ENCODE data around the gene PAEP.

PAEP gene

DNA sequence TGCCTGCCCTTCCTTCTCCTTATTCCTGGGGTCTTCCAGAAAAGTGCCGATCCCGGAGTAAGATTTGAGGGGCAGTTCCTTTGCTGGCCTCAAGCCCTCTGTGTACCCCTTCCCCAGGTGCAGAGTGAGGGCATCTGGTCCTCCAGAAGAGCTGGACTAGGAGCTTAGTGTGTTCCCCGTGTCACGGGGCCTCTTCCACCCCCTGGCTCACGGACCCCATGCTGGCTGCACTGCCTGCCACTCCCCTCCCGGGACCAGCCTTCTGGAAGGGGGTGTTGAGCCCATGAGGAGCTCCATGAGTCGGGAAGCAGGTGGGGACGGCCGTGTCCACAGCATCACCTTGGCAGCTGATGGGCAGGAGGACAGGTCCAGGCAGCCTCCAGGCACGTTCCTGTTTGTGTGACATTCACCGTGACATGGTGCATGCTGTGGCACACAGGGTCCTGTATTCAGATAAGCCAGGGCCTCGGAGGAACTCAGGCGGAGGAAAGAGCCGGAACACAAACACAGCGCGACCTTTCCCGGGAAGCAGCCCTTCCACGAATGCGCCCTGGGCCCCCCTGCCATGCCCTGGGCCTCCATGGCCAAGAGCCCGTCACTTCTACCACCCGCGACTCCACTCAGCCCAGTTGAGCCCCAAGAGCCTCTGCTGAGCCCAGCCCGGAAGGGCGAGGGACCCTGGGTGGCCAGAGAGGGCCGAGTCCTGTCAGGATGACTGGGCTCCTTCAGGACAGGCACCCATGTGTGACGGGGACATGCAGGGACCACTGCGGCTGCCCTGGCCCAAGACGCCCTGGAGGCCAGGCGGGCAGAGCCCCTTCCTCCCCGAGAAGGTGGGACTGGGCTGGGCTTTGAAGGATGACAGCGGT, 46.2 kb upstream of the PAEP start:
- in situ Hi-C loops (cut with HindIII; ENCODE audit: low pct_ligation_motif_present, low sequenced_read_pairs) = no loop called here
- DNase-seq = no peak
- H3K4me3 ChIP-seq (ENCODE audit: low read depth, low read length) = no peak overlapping the region
- H3K36me3 ChIP-seq (replicated peaks) = no peaks in the 10 kb centered on the region
- no peak overlapping the region for H3K27ac ChIP-seq
- no peaks in the 10 kb centered on the region for H3K27me3 ChIP-seq (replicated peaks)
- TF ChIP-seq, protein P1, sequence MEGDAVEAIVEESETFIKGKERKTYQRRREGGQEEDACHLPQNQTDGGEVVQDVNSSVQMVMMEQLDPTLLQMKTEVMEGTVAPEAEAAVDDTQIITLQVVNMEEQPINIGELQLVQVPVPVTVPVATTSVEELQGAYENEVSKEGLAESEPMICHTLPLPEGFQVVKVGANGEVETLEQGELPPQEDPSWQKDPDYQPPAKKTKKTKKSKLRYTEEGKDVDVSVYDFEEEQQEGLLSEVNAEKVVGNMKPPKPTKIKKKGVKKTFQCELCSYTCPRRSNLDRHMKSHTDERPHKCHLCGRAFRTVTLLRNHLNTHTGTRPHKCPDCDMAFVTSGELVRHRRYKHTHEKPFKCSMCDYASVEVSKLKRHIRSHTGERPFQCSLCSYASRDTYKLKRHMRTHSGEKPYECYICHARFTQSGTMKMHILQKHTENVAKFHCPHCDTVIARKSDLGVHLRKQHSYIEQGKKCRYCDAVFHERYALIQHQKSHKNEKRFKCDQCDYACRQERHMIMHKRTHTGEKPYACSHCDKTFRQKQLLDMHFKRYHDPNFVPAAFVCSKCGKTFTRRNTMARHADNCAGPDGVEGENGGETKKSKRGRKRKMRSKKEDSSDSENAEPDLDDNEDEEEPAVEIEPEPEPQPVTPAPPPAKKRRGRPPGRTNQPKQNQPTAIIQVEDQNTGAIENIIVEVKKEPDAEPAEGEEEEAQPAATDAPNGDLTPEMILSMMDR (IDR thresholded peaks at IDR 0.05; ENCODE audit: low read depth, low read length, missing control alignments) = no peak

- TF ChIP-seq, protein P1 (IDR thresholded peaks at IDR 0.05; ENCODE audit: low read depth, low read length, missing control alignments) = no peak
- DNase-seq = no peak
- Histone ChIP-seq H3K36me3 (replicated peaks) (no peaks in the 10 kb centered on the region), H3K4me3 (ENCODE audit: low read depth, low read length) (no peak overlapping the region), H3K27me3 (replicated peaks) (no peaks in the 10 kb centered on the region), H3K27ac (no peak overlapping the region)
- in situ Hi-C loops (cut with HindIII; ENCODE audit: low pct_ligation_motif_present, low sequenced_read_pairs) = no loop called here
Measured at GRCh38 chr9:135516132-135516860, 45.3 kb upstream of the PAEP start.

DNA sequence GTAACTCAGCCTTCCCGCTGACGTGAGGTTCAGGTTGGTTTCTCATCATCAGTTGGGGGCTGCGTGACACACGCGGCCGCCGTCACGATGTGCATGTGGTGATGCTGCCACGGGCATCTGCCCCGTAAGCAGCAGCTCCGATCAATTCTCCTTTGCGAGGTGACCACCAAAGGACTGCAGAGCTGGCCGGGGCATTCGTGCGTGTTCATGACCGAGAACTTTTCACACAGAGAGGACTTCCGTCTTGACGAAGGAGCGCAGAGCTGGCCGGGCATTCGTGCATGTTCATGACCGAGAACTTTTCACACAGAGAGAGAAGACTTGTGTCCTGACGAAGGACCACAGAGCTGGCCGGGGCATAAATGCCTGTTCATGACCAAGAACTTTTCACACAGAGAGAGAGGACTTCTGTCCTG, 44.1 kb upstream of the PAEP start:
- in situ Hi-C loops (cut with HindIII; ENCODE audit: low pct_ligation_motif_present, low sequenced_read_pairs) = no loop called here
- TF ChIP-seq, protein P1 (IDR thresholded peaks at IDR 0.05; ENCODE audit: low read depth, low read length, missing control alignments) = no peak
- H3K36me3 ChIP-seq (replicated peaks) = no peaks in the 10 kb centered on the region
- no peaks in the 10 kb centered on the region for H3K27me3 ChIP-seq (replicated peaks)
- no peak overlapping the region for H3K27ac ChIP-seq
- H3K4me3 ChIP-seq (ENCODE audit: low read depth, low read length) = no peak overlapping the region
- no peak for DNase-seq

DNA sequence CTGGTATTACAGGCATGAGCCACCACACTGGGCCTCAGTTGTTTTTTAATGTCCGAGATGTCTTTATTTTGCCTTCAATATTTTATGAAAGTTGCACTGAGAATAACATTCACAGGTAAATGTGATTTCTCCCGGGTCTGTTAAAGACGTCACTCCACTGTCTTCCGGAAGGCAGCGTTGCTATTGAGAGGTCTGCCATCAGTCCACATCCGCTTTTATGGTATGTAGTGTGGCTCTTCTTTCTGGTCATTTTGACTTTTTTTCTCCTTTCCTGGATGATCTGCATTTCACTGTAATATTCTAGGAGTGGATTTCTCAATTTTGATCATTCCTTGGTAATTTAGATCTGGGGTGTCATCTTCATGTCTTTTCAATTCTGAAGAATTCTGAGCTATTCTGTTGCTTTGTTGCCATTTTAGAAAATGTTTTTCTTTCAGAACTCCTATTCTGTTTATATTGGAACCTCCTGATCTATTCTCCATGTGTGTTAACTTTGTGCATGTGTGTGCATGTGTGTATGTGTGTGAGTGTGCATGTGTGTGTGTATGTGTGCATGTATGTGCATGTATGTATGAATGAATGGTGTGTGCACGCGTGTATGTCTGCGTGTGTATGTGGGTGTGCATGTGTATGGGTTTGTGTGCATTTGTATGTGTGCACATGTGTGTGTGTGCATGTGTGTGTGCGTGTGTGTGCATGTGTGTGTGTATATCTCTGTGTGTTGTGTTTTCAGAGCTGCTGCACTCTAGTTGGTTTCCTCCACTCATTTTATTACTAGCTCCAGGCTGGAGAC, 42.2 kb upstream of the PAEP start:
- TF ChIP-seq, protein P1 (IDR thresholded peaks at IDR 0.05; ENCODE audit: low read depth, low read length, missing control alignments) = no peak
- in situ Hi-C loops (cut with HindIII; ENCODE audit: low pct_ligation_motif_present, low sequenced_read_pairs) = no loop called here

DNA sequence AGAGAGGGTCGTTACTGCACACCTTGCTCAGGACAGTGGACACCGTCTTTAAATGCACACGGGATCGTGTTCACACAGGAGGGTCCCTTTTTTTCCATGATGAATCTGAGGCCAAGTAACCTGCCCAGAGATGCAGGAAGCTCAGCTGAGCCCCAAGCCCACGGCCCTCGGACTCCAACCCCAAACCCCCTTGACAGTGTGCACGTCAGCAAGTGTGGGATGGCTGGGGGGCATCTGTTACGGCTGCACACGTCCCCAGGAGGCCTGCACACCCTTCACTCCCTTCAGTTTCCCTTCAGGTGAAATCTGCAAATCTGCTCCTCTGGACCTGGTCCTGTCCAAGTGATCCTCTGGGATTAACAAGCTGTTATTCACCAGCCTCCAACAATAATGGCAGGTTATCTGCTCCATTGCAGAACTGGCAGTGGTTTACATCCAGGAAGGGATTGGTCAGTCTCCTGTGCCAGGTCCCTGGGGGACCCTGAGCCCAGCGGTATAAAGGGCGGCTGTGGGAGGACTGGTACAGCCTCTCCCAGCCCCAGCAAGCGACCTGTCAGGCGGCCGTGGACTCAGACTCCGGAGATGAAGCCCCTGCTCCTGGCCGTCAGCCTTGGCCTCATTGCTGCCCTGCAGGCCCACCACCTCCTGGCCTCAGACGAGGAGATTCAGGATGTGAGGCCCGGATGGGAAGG, 40.5 kb upstream of the PAEP start, which contains the start of gene LCN1:
Gene LCN1, plus strand, starts transcription at position 525 of the 692 bp plus-strand sequence. Its CDS starts 58 bp downstream, at position 583.
- TF ChIP-seq, protein P1 (IDR thresholded peaks at IDR 0.05; ENCODE audit: low read depth, low read length, missing control alignments) = no peak
- in situ Hi-C loops (cut with HindIII; ENCODE audit: low pct_ligation_motif_present, low sequenced_read_pairs) = no loop called here
- DNase-seq = no peak
- Histone ChIP-seq H3K36me3 (replicated peaks) (no peaks in the 10 kb centered on the region), H3K4me3 (ENCODE audit: low read depth, low read length) (no peak within 1 kb of the TSS), H3K27ac (no peak within 1 kb of the TSS), H3K27me3 (replicated peaks) (no peaks in the 10 kb centered on the region)

More for the DNA sequence above, 42.2 kb upstream of the PAEP start:
- no peaks in the 10 kb centered on the region for H3K36me3 ChIP-seq (replicated peaks)
- DNase-seq = no peak
- no peak overlapping the region for H3K4me3 ChIP-seq (ENCODE audit: low read depth, low read length)
- H3K27ac ChIP-seq = no peak overlapping the region
- no peaks in the 10 kb centered on the region for H3K27me3 ChIP-seq (replicated peaks)
